ENCODE measurements around the gene SCLT1. TPM values are rescaled to one million over a fixed set of nuclear protein-coding genes. Genes with fewer than 3 reads are reported as not detected.

The SCLT1 gene
- polyA plus RNA-seq, 1 experiment, result 3.1 TPM

DNA sequence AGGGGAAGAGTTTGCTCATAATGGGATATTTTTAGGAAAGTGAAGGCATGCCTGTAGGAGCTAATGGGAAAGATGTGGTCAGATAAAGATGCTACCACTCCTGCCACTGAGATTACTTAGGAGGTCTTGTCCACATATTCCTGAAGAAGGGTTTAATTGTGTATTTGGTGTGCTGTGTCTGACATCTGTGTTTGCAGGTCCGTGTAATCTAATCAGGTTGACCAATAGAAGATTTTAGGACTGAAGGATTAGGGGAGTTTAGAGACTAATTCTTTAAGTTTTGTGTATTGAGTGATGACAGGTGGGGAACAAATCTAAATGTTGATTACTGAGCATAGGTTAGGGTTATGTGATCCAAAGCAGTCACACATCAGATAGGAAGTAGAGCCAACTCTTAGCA is 226.6 kb downstream of the SCLT1 start:
- POLR2A ChIA-PET, result no interaction called here
- H3K4me3 ChIP-seq (ENCODE audit: low read depth, low read length), result no peak overlapping the region

DNA sequence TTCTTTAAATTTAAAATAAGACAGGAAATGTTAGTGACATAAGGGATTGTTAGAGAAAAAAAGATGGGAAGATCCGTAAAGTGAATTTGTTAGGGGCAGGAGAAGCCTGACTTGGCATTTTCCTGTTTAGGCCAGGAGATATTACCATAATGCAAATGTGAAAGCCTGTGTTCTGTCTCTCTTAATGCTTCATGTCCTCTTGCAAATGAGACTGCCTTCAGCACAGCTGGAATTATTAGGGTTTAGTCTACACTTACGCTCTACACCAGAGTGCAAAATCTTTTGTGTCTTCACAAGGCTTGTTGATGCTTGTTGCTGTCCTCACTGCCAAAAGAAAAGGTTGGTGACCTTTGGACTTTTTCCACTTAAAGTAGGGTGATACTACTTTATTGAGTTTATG is 227.1 kb downstream of the SCLT1 start:
- no peak overlapping the region for H3K4me3 ChIP-seq (ENCODE audit: low read depth, low read length)
- peaks cover 11% of the 10 kb centered on the region for H3K36me3 ChIP-seq (ENCODE audit: control insufficient read depth, insufficient read depth, low read length)
- POLR2A ChIA-PET, result no interaction called here
- CTCF ChIA-PET, result no interaction called here
- TF ChIP-seq, protein P1, sequence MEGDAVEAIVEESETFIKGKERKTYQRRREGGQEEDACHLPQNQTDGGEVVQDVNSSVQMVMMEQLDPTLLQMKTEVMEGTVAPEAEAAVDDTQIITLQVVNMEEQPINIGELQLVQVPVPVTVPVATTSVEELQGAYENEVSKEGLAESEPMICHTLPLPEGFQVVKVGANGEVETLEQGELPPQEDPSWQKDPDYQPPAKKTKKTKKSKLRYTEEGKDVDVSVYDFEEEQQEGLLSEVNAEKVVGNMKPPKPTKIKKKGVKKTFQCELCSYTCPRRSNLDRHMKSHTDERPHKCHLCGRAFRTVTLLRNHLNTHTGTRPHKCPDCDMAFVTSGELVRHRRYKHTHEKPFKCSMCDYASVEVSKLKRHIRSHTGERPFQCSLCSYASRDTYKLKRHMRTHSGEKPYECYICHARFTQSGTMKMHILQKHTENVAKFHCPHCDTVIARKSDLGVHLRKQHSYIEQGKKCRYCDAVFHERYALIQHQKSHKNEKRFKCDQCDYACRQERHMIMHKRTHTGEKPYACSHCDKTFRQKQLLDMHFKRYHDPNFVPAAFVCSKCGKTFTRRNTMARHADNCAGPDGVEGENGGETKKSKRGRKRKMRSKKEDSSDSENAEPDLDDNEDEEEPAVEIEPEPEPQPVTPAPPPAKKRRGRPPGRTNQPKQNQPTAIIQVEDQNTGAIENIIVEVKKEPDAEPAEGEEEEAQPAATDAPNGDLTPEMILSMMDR (IDR thresholded peaks at IDR 0.05; ENCODE audit: insufficient read depth, low read depth, low read length), result no peak
- no peak for DNase-seq (ENCODE audit: low read depth)
- no peaks in the 10 kb centered on the region for H3K27me3 ChIP-seq (ENCODE audit: control insufficient read depth, insufficient read depth, low read length)

More for the DNA sequence above, 226.6 kb downstream of the SCLT1 start:
- DNase-seq (ENCODE audit: low read depth), result no peak
- no peaks in the 10 kb centered on the region for H3K27me3 ChIP-seq (ENCODE audit: control insufficient read depth, insufficient read depth, low read length)
- peaks cover 11% of the 10 kb centered on the region for H3K36me3 ChIP-seq (ENCODE audit: control insufficient read depth, insufficient read depth, low read length)
- TF ChIP-seq, protein P1 (IDR thresholded peaks at IDR 0.05; ENCODE audit: insufficient read depth, low read depth, low read length), result no peak
- CTCF ChIA-PET, result no interaction called here

DNA sequence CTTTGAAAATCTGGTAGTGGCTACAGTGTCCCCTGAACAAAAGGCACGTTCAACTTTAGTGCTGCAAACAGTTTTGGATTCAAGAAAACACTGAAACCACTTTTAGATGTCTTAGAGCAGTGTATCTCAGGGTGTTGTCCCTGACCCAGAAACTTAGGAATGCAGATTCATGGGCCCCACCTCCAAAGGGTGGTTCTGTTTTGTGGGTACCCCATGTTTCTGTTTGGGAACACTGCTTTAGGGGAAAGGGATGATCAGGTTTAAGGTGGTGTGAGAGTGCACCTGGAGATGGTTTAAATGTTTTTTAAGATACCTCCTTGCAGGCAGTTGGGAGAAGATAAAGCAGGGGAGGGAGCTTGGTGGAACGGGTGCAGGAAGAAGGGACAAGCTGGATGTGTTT is 228.2 kb downstream of the SCLT1 start:
- ChIA-PET CTCF (interaction anchor here (0.8 kb wide), 1 partner anchor 53 kb away, joined by 4 read pairs; no protein-coding TSS in a partner anchor), POLR2A (no interaction called here)
- TF ChIP-seq, protein P1 (IDR thresholded peaks at IDR 0.05; ENCODE audit: insufficient read depth, low read depth, low read length), result no peak
- peaks cover 13% of the 10 kb centered on the region for H3K36me3 ChIP-seq (ENCODE audit: control insufficient read depth, insufficient read depth, low read length)
- DNase-seq (ENCODE audit: low read depth), result no peak
- H3K27me3 ChIP-seq (ENCODE audit: control insufficient read depth, insufficient read depth, low read length), result no peaks in the 10 kb centered on the region
- no peak overlapping the region for H3K4me3 ChIP-seq (ENCODE audit: low read depth, low read length)

DNA sequence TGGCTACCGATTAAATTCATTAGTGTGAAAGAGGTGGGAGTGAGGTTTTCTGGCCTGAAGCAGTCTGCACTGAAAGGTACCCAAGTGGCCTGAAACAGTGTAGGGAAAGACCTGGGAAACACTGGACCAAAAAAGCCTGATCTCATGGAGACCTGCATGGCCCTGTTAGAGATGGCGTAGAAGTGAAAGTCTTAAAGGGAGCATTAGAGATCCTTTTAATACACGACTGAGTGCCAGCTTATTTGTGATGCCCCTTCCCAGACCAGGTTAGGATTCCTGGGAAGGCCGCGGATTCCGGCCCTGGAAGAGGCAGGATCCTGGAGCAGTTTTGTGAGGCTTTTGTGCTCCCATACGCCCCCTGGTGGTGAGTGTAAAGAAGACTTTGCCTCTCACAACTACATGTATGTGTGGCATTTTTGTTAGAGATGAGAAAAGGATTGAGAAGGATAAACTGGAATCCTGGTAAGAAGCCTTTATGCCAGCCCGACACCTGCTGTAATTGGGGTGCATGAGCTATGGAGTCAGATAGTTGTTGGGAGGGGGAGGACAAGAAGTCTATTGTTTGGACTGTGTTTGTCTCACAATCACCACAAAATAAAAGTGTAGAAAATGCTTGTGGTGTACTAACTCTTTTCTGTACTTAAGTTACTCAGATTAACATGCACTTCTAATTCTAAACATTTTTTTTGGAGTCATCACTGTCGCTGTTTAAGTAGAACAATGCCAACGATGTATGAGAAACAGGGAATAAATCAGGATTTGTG is 229.8 kb downstream of the SCLT1 start:
- ChIA-PET CTCF (interaction anchor here (0.6 to 1.5 kb wide), 11 partner anchors 9 to 480 kb away, joined by 3 to 7 read pairs (median 3); no protein-coding TSS in a partner anchor), POLR2A (no interaction called here)
- TF ChIP-seq, protein P1 (IDR thresholded peaks at IDR 0.05; ENCODE audit: insufficient read depth, low read depth, low read length), result peak; percentile 86
- DNase-seq (ENCODE audit: low read depth), result no peak
- peaks cover 13% of the 10 kb centered on the region for H3K36me3 ChIP-seq (ENCODE audit: control insufficient read depth, insufficient read depth, low read length)
- H3K4me3 ChIP-seq (ENCODE audit: low read depth, low read length), result no peak overlapping the region
- no peaks in the 10 kb centered on the region for H3K27me3 ChIP-seq (ENCODE audit: control insufficient read depth, insufficient read depth, low read length)

- DNase-seq (ENCODE audit: low read depth), result no peak
- TF ChIP-seq, protein P1 (IDR thresholded peaks at IDR 0.05; ENCODE audit: insufficient read depth, low read depth, low read length), result no peak
- POLR2A ChIA-PET, result no interaction called here
- H3K36me3 ChIP-seq (ENCODE audit: control insufficient read depth, insufficient read depth, low read length), result peaks cover 16% of the 10 kb centered on the region
- CTCF ChIA-PET, result interaction anchor here (0.6 to 1.5 kb wide), 13 partner anchors 10 to 483 kb away, joined by 3 to 7 read pairs (median 3); no protein-coding TSS in a partner anchor
- no peaks in the 10 kb centered on the region for H3K27me3 ChIP-seq (ENCODE audit: control insufficient read depth, insufficient read depth, low read length)
- H3K4me3 ChIP-seq (ENCODE audit: low read depth, low read length), result no peak overlapping the region
Measured at GRCh38 chr4:128862608-128863311, 230.6 kb downstream of the SCLT1 start.
